Measurements from ENCODE around the gene BAIAP2L2. TPM values are rescaled to one million over a fixed set of nuclear protein-coding genes. Genes with fewer than 3 reads are reported as not detected.

The BAIAP2L2 gene
- total RNA-seq, 1 donor from 2014 or later, result 0.86 TPM

DNA sequence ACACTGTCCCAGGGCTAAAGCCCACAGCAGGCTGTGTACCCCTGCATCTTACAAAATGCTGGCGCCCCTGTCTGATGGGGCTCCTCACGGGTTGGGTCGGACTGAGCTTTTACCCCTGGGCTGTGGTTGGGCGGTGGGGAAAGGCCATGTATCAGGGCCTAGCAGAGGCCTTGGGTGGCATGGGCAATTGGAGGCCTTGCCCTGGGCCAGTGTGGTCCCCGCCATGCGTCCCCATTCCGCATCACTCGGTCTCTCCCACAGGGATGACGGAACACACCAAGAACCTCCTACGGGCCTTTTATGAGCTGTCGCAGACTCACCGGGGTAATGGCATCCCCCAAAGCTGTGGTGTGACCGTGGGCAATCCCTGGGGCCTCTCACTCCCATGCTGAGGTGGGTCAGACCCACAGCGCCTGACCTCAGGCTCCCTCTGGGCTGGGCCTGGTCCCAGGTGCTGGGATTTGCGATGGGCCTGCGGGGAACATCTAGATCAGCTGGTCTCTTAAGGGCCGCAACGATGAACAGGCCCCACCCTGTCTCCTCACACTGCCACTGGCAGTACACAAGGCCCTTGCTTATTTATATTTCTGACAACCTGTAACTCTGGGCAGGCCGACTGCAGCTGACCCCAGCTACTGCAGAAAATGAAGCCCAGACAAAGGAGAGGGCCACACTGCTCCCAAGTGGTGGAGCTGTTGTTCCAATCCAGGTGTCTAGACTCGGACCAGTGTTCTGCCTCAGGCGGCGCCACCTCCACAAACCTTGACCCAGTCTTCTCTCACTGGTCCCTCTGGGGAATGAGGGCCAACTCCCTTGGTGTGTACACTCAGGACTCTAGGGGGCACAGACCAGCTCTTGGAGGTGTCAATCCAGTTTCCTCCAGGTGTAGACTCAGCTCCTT, 38.8 kb downstream of the BAIAP2L2 start:
- Histone ChIP-seq H3K4me1 (peaks cover 4% of the 10 kb centered on the region), H2AFZ (replicated peaks) (no peak overlapping the region), H3K27me3 (no peaks in the 10 kb centered on the region), H3K9ac (no peak overlapping the region), H3K9me3 (ENCODE audit: low read depth) (no peaks in the 10 kb centered on the region), H3K4me2 (no peak overlapping the region), H3K36me3 (no peaks in the 10 kb centered on the region), H4K20me1 (ENCODE audit: low read depth) (no peaks in the 10 kb centered on the region), H3F3A (ENCODE audit: low read depth) (no peaks in the 10 kb centered on the region), H3K27ac (no peak overlapping the region), H3K79me2 (ENCODE audit: low read depth) (no peaks in the 10 kb centered on the region), H3K4me3 (no peak overlapping the region)
- TF ChIP-seq EZH2phosphoT487 (IDR thresholded peaks at IDR 0.05), result no peak
- TF ChIP-seq EZH2 (IDR thresholded peaks at IDR 0.05), result no peak
- TF ChIP-seq, protein P1, sequence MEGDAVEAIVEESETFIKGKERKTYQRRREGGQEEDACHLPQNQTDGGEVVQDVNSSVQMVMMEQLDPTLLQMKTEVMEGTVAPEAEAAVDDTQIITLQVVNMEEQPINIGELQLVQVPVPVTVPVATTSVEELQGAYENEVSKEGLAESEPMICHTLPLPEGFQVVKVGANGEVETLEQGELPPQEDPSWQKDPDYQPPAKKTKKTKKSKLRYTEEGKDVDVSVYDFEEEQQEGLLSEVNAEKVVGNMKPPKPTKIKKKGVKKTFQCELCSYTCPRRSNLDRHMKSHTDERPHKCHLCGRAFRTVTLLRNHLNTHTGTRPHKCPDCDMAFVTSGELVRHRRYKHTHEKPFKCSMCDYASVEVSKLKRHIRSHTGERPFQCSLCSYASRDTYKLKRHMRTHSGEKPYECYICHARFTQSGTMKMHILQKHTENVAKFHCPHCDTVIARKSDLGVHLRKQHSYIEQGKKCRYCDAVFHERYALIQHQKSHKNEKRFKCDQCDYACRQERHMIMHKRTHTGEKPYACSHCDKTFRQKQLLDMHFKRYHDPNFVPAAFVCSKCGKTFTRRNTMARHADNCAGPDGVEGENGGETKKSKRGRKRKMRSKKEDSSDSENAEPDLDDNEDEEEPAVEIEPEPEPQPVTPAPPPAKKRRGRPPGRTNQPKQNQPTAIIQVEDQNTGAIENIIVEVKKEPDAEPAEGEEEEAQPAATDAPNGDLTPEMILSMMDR (IDR thresholded peaks at IDR 0.05), result no peak
- Mint-ChIP-seq H3K36me3 (no peaks in the 10 kb centered on the region), H3K27ac (no peak overlapping the region), H3K9me3 (no peaks in the 10 kb centered on the region), H3K27me3 (ENCODE audit: insufficient read depth, low read depth) (peaks cover 4% of the 10 kb centered on the region), H3K4me3 (no peak overlapping the region), H3K4me1 (peaks cover 34% of the 10 kb centered on the region)
- no peak for DNase-seq (ENCODE audit: low spot score)

DNA sequence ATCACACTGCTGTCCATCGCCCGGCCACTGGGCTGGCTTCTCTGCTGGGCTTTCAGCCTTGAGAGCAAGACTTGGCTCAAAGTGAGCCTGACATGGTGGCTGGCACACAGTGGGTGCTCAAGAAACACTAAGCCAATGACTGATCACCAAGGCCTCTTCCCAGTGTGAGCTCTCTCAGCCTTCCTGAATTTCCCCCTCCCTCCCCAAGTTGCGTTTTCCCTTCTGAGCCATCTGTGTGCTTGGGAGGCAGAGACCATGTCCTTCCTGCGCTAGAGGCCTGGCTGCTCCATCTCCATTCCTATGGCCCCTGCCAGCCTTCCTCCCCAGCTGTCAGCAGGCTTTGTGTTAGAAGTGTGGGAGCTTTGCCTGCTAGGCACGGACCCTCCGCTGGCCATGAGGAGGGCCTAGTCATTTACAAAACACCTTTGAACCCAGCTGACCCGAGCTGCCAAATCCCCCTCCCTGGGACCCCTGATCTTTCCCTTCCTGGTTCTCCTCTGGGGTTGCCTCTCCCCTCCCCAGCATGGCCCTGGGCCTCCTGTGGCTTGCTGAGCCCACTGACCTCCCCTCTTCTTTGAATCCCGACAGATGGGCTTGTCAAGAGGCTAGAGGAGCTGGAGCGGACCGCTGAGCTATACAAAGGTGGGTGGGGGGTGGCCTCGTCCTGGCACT, 40.1 kb downstream of the BAIAP2L2 start:
- Histone ChIP-seq H3F3A (ENCODE audit: low read depth) (no peaks in the 10 kb centered on the region), H3K9me3 (ENCODE audit: low read depth) (no peaks in the 10 kb centered on the region), H3K4me1 (peaks cover under 1% of the 10 kb centered on the region), H3K4me3 (no peak overlapping the region), H3K36me3 (no peaks in the 10 kb centered on the region), H3K27me3 (no peaks in the 10 kb centered on the region), H3K9ac (no peak overlapping the region), H3K4me2 (no peak overlapping the region), H3K27ac (no peak overlapping the region), H2AFZ (replicated peaks) (no peak overlapping the region), H3K79me2 (ENCODE audit: low read depth) (no peaks in the 10 kb centered on the region), H4K20me1 (ENCODE audit: low read depth) (no peaks in the 10 kb centered on the region)
- H3K27ac Mint-ChIP-seq, result peak overlapping the region; percentile 63
- H3K36me3 Mint-ChIP-seq, result no peaks in the 10 kb centered on the region
- peaks cover 24% of the 10 kb centered on the region for H3K4me1 Mint-ChIP-seq
- H3K4me3 Mint-ChIP-seq, result peak overlapping the region; percentile 62
- H3K9me3 Mint-ChIP-seq, result no peaks in the 10 kb centered on the region
- DNase-seq (ENCODE audit: low spot score), result no peak
- TF ChIP-seq, protein P1 (IDR thresholded peaks at IDR 0.05), result no peak
- TF ChIP-seq EZH2 (IDR thresholded peaks at IDR 0.05) (no peak), EZH2phosphoT487 (IDR thresholded peaks at IDR 0.05) (no peak)
- H3K27me3 Mint-ChIP-seq (ENCODE audit: insufficient read depth, low read depth), result peaks cover 4% of the 10 kb centered on the region

DNA sequence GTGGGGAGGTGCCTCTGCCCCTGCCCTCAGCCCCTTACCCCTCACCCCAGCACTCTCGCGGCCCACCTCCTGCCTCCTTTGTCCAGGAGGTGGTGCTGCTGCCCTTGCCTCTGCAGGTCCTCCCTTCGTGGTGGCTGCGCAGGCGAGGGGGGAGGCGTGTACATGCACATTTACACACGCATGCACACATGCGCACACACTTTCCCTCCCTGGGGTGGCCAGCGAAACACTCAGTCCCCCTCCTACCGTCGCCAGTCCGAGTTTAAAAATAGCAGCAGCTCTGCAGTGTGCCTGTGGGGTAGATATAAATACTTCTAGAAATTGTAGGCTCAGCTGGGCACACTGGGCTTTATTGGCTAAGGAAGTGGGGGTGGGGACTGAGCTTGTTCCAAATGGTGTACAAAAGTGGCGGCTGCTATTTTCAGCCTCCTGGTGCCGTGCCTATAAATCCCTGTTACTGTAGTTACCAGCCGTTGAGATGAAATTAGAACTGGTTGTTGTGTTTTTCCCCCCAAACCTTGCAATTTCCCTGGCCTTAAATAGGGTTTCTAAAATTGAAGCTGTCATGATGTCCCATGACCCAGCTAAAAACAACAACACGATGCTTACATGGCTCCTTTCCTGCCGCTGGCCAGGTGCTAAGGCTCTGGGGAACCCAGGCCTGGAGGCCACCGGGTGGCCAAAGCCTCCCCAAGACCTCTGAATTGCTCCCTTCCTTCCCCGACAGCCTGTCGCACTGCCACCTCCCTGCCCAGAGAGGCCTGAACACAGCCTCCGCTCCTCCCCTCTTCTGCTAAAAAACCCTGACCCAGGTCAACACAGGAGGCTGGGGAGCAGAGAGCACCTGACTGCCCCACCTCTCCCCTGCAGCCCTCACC, 40.9 kb downstream of the BAIAP2L2 start:
- H3K4me3 ChIP-seq, result no peak overlapping the region
- no peaks in the 10 kb centered on the region for H3K36me3 Mint-ChIP-seq
- H3K27ac ChIP-seq, result no peak overlapping the region
- H3K4me3 Mint-ChIP-seq, result peak overlapping the region; percentile 38
- no peaks in the 10 kb centered on the region for H3K79me2 ChIP-seq (ENCODE audit: low read depth)
- no peaks in the 10 kb centered on the region for H3F3A ChIP-seq (ENCODE audit: low read depth)
- no peaks in the 10 kb centered on the region for H3K4me1 ChIP-seq
- no peak for TF ChIP-seq EZH2phosphoT487 (IDR thresholded peaks at IDR 0.05)
- TF ChIP-seq, protein P1 (IDR thresholded peaks at IDR 0.05), result peak; percentile 69
- H3K36me3 ChIP-seq, result no peaks in the 10 kb centered on the region
- no peak overlapping the region for H3K4me2 ChIP-seq
- H3K27me3 ChIP-seq, result no peaks in the 10 kb centered on the region
- DNase-seq (ENCODE audit: low spot score), result peak; percentile 73
- peaks cover 24% of the 10 kb centered on the region for H3K4me1 Mint-ChIP-seq
- H3K9me3 ChIP-seq (ENCODE audit: low read depth), result no peaks in the 10 kb centered on the region
- H3K9ac ChIP-seq, result no peak overlapping the region
- no peak overlapping the region for H2AFZ ChIP-seq (replicated peaks)
- no peaks in the 10 kb centered on the region for H4K20me1 ChIP-seq (ENCODE audit: low read depth)
- H3K9me3 Mint-ChIP-seq, result no peaks in the 10 kb centered on the region
- H3K27me3 Mint-ChIP-seq (ENCODE audit: insufficient read depth, low read depth), result peaks cover 3% of the 10 kb centered on the region
- peak overlapping the region; percentile 63 for H3K27ac Mint-ChIP-seq

Measured in neural progenitor cell (in vitro differentiated cells).